Chondrocyte (in vitro differentiated cells): ENCODE data around the gene SIGLEC7. TPM values are rescaled to one million over a fixed set of nuclear protein-coding genes. Genes with fewer than 3 reads are reported as not detected.

Experiments used
- DNase-seq: peaks from one replicate; pipeline ENCODE4 v3.0.0; 2021; ENCODE audit warnings: mixed read lengths, low spot score
- H3K27ac Mint-ChIP-seq: one replicate; pipeline ENCODE4 v1.8.0; 2021; ENCODE audit warnings: mild to moderate bottlenecking, moderate library complexity, mixed read lengths; ENCODE audit not compliant: unreplicated experiment
- H3K27me3 Mint-ChIP-seq: 2 replicates; pipeline ENCODE4 v1.8.0; 2021; ENCODE audit warnings: low read depth, mixed read lengths
- H3K36me3 Mint-ChIP-seq: 2 replicates; pipeline ENCODE4 v1.8.0; 2021; ENCODE audit warnings: low read depth, mixed read lengths
- H3K4me1 Mint-ChIP-seq: 2 replicates; pipeline ENCODE4 v1.8.0; 2021; ENCODE audit warnings: low read depth, mild to moderate bottlenecking, mixed read lengths
- H3K4me3 Mint-ChIP-seq: one replicate; pipeline ENCODE4 v1.8.0; 2021; ENCODE audit warnings: mild to moderate bottlenecking, moderate library complexity, mixed read lengths; ENCODE audit not compliant: unreplicated experiment
- H3K9me3 Mint-ChIP-seq: 2 replicates; pipeline ENCODE4 v1.8.0; 2021; ENCODE audit warnings: low read depth, mixed read lengths
- total RNA-seq: library from RNA; stranded (reverse); gene quantifications from 3 replicates; pipeline ENCODE4 v1.2.1, GENCODE V29; 2021
- TF ChIP-seq, protein P1 (sequence below): fragments of 200-600 bp; sonication (generic); IDR thresholded peaks from 2 replicates; pipeline ENCODE4 v1.5.0; 2021; ENCODE audit warnings: antibody characterized with exemption, mild to moderate bottlenecking, moderate library complexity

SIGLEC7 gene
- total RNA-seq, 1 donor from 2014 or later = not detected

DNA sequence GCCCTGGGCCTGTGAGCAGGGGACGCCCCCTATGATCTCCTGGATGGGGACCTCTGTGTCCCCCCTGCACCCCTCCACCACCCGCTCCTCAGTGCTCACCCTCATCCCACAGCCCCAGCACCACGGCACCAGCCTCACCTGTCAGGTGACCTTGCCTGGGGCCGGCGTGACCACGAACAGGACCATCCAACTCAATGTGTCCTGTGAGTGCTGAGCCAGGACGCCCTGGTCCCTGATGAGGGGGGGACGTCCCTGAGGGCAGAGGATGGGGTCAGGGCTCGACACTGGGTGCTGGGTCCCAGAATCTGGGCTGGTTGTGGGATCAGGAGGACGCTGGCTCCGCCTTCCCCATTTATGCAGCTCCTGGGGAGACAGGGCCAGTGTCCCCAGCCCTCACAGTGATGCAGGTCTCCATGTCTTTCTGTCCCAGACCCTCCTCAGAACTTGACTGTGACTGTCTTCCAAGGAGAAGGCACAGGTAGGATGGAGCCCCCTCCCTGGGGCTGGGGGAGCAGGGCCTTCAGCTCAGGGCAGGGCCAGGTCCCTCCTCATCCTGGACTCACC is 2.5 kb downstream of the SIGLEC7 start:
- Mint-ChIP-seq H3K4me3 (no peak overlapping the region), H3K9me3 (peaks cover 5% of the 10 kb centered on the region), H3K4me1 (no peaks in the 10 kb centered on the region), H3K27ac (no peak overlapping the region), H3K27me3 (peaks cover 21% of the 10 kb centered on the region), H3K36me3 (no peaks in the 10 kb centered on the region)
- no peak for DNase-seq
- TF ChIP-seq, protein P1, sequence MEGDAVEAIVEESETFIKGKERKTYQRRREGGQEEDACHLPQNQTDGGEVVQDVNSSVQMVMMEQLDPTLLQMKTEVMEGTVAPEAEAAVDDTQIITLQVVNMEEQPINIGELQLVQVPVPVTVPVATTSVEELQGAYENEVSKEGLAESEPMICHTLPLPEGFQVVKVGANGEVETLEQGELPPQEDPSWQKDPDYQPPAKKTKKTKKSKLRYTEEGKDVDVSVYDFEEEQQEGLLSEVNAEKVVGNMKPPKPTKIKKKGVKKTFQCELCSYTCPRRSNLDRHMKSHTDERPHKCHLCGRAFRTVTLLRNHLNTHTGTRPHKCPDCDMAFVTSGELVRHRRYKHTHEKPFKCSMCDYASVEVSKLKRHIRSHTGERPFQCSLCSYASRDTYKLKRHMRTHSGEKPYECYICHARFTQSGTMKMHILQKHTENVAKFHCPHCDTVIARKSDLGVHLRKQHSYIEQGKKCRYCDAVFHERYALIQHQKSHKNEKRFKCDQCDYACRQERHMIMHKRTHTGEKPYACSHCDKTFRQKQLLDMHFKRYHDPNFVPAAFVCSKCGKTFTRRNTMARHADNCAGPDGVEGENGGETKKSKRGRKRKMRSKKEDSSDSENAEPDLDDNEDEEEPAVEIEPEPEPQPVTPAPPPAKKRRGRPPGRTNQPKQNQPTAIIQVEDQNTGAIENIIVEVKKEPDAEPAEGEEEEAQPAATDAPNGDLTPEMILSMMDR = no peak

DNA sequence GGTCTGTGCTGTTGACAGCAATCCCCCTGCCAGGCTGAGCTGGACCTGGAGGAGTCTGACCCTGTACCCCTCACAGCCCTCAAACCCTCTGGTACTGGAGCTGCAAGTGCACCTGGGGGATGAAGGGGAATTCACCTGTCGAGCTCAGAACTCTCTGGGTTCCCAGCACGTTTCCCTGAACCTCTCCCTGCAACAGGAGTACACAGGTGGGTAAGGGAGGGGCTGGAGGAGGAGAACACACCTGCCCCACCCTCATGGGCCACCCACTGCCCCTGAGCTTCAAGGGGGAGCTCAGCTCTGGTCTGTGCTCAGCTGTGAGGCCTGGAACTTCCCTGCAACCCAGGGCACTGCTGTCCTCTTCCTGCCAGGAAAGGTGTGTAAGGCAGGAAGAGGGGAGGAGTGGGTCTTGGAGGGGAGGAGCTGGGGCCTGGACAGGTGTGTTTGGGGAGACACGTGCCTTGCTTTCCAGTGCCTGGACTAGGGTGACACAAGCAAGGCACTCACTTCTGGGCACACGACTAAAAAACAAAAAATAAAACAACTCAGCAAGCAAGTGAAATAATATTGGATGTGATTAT is 3.9 kb downstream of the SIGLEC7 start:
- Mint-ChIP-seq H3K27me3 (peaks cover 16% of the 10 kb centered on the region), H3K4me3 (no peak overlapping the region), H3K36me3 (no peaks in the 10 kb centered on the region), H3K27ac (no peak overlapping the region), H3K9me3 (peaks cover 12% of the 10 kb centered on the region), H3K4me1 (no peaks in the 10 kb centered on the region)
- no peak for DNase-seq
- TF ChIP-seq, protein P1 = no peak

DNA sequence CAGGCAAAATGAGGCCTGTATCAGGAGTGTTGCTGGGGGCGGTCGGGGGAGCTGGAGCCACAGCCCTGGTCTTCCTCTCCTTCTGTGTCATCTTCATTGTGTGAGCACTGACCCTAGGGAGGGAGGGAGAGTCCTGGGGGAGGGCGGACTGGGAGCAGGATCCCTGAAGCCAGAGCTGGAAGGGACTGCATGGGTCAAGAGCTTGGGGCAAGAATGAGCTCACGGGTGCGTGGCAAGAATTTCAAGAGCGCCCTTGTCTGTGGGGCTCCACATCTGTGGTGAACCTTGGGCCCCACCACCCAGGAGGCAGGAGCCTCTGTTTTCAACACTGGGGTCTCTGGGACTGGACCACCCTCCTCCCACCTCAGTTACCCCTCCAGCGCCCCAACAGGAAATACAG is 4.7 kb downstream of the SIGLEC7 start:
- Mint-ChIP-seq H3K9me3 (peaks cover 15% of the 10 kb centered on the region), H3K36me3 (no peaks in the 10 kb centered on the region), H3K27me3 (peaks cover 9% of the 10 kb centered on the region), H3K27ac (no peak overlapping the region), H3K4me3 (no peak overlapping the region), H3K4me1 (no peaks in the 10 kb centered on the region)
- TF ChIP-seq, protein P1 = no peak
- no peak for DNase-seq

GRCh38 chr19:51147663-51148062 is 5.6 kb downstream of the SIGLEC7 start:
- H3K27me3 Mint-ChIP-seq = peaks cover 5% of the 10 kb centered on the region
- no peak overlapping the region for H3K27ac Mint-ChIP-seq
- no peaks in the 10 kb centered on the region for H3K36me3 Mint-ChIP-seq
- TF ChIP-seq, protein P1 = no peak
- no peak for DNase-seq
- peaks cover 15% of the 10 kb centered on the region for H3K9me3 Mint-ChIP-seq
- H3K4me3 Mint-ChIP-seq = no peak overlapping the region
- H3K4me1 Mint-ChIP-seq = no peaks in the 10 kb centered on the region

GRCh38 chr19:51148580-51148979 is 6.5 kb downstream of the SIGLEC7 start:
- no peak overlapping the region for H3K4me3 Mint-ChIP-seq
- no peaks in the 10 kb centered on the region for H3K36me3 Mint-ChIP-seq
- H3K9me3 Mint-ChIP-seq = peaks cover 15% of the 10 kb centered on the region
- no peak for DNase-seq
- peaks cover 5% of the 10 kb centered on the region for H3K27me3 Mint-ChIP-seq
- TF ChIP-seq, protein P1 = no peak
- H3K4me1 Mint-ChIP-seq = no peaks in the 10 kb centered on the region
- H3K27ac Mint-ChIP-seq = no peak overlapping the region
